AG09319 (cell line): ENCODE data around the gene APOB.

ENCODE experiments used
- DNase-seq: peaks from one replicate; pipeline ENCODE4 v3.0.0-alpha.2; 2010; ENCODE audit warnings: low read depth; ENCODE audit errors: extremely low read depth
- TF ChIP-seq, protein P1 (sequence below): IDR thresholded peaks from 2 replicates; pipeline ENCODE4 v1.5.1; 2011; ENCODE audit warnings: low read depth, mild to moderate bottlenecking, inconsistent platforms, low read length, moderate library complexity

Gene APOB

DNA sequence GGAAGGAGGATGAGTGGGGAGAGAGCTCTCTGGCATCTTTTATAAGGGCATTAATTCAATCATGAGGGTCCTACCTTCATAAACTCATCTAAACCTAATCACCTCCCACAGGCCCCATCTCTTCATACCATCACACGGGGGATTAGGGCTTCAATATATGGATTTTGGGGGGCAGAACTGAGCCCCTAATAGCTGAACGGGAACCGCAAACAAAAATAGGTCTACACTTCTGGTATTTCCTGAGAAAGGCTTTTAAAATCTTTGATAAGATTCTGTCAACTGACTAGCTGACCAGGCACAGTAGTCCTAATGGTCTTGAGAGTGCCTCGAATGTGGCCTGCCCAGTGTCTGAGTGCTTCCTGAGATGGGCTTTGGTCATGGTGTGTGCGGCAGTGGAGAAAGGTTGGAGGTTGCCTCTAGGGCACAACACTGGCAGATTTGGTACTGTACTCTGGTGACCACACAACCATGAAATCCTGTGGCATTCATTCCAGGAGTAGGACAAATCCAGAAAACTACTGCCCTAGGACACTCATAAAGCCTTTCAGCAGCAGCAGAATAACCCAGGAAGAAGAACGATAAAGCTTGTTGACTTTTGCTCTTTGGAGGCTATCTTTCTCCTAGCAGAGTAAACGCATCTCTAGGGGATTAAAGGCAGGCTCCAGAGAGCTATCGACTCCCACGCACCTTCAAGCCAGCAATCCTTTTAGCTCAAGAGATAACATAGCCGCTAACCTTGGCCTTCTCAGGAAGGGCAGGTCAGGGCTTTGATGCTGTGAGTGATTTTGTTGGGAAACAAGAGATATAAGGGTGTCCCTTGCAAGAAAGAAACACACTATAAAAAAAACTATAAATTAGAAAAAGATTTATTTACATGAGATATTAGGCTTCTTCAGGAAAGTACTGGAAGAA, 12.3 kb upstream of the APOB start:
- no peak for DNase-seq
- TF ChIP-seq, protein P1, sequence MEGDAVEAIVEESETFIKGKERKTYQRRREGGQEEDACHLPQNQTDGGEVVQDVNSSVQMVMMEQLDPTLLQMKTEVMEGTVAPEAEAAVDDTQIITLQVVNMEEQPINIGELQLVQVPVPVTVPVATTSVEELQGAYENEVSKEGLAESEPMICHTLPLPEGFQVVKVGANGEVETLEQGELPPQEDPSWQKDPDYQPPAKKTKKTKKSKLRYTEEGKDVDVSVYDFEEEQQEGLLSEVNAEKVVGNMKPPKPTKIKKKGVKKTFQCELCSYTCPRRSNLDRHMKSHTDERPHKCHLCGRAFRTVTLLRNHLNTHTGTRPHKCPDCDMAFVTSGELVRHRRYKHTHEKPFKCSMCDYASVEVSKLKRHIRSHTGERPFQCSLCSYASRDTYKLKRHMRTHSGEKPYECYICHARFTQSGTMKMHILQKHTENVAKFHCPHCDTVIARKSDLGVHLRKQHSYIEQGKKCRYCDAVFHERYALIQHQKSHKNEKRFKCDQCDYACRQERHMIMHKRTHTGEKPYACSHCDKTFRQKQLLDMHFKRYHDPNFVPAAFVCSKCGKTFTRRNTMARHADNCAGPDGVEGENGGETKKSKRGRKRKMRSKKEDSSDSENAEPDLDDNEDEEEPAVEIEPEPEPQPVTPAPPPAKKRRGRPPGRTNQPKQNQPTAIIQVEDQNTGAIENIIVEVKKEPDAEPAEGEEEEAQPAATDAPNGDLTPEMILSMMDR = no peak

DNA sequence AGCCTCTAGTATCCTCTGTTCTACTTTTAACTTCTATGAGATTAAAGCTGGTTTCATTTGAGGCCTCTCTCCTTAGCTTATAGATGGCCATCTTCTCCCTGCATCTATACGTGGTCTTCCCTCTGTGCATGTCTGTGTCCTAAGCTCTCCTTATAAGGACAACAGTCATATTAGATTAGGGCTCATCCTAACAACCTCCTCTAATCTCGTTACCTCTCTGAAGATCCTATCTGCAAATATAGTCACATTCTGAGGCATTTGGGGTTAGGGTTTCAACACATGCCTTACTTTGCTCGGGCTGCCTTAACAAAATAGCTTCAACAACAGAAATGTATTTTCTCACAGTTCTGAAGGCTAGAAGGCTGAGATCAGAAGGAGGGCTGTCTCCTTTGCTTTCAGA, 11.6 kb upstream of the APOB start:
- no peak for DNase-seq
- TF ChIP-seq, protein P1 = no peak

DNA sequence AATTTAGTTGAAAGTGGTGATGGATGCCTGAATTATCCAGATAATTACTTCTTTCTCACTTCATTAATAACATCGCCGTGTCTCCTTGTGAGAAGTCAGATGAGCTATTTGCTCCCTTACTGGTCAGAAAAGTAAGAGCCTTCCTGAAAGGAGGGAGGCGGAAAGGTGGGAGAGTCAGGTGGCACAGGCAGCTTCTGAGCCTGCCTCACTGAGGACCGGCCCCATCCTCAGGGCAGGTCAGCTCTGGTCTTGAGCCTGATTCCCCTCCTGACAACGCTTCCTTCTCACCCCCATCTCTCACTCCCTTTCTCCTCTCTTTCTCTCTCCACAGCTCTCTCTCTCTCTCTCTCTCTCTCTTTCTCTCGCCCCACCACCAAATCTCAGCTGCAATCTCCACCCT, 10.1 kb upstream of the APOB start:
- no peak for DNase-seq
- TF ChIP-seq, protein P1 = no peak

DNA sequence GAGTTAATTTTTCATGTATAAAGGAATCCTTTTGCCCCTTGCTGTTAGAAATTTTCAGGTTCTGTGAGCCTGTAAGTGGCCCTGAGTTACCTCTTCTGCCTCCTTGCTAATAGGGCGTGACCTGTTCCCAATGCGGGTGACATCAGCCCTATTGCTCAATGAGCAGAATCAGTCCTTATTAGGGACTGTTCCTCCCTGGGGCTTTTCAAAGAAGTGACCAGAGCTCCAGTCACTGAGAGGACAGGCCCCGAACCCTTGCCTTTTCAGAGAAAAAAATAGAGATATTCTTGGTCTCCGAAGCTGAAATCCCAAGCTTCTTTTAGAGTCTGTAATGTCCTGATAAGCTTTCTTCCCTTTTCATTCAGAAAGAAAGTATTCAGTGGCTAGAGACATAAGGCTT, 8.2 kb upstream of the APOB start:
- DNase-seq = no peak
- TF ChIP-seq, protein P1 = no peak

DNA sequence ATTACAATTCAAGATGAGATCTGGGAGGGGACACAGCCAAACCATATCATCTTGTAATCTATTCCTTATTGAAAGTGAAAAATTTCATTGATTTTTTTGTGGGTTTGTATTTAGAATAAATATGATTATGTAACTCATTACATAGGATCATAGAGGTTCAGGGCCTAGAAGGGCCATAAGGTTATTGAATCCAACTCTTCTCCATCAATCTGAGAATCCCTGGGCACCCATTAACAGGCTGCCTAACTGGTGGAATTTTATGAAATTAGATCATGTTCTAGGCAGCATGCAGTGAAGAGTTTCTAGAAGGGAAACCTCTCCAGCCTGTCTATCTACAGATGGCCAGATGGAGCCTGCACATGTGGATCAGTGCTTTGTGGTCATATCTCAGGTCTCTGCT, 6.3 kb upstream of the APOB start:
- DNase-seq = no peak
- TF ChIP-seq, protein P1 = no peak

DNA sequence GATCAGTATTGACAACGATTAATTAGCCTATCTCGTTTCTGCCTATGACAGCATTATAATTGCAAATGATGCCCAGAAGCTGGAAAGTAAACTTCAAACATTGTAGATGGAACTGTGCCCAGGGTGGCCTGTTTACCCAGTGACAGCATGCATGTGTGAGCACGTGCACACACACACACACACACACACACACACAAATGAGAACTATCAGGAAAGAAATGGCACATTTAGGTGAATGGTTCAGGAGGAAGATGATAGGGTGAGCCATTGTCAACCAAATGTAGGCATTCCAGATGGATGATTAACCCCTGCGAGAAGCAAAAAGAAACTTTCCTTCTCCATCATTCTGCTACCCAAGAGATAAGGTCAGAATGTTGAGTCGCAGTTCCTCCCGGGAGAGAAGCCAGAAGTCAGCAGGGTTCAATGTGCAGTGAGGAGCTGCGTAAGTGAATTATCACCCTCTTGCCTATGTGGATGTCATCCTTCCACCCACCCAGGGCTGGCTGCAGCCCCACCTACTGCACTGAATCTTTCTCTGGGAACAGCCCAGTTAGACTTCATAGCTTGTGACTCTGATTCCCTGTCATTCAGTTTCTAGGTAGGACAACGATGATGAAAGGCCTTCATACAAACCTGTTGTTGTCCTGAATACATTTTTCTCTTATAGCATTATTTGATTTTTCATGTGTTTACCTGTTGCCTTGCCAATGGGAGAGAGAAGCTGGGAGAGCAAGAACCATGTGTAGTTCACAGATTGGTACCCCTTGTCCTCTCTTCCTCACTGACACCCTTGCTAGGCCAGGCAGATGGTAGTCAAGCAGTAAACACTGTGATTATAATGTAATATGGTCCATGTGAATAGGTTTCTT, 3.5 kb upstream of the APOB start:
- DNase-seq = no peak
- TF ChIP-seq, protein P1 = no peak

DNA sequence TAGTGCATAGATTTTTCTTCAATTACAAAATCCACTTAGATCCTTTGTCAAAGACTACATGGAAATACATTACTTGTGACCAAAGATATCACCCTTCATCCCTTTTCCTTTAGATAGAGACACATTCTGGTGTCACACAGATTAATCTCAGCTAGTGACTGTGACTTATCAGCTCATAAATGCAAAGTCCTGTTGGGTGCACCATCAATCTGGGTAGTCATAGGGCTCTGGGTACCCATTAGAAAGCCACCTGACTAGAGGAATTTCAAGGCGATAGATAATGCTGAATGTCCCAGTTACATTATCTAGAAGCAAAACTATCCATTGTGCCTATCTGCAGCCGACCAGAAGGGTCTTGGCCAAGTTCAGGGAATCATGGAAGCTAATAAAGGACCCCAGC, 2.6 kb upstream of the APOB start:
- TF ChIP-seq, protein P1 = no peak
- DNase-seq = no peak
